ENCODE data around the gene FILIP1L. TPM values are rescaled to one million over a fixed set of nuclear protein-coding genes. Genes with fewer than 3 reads are reported as not detected.
"Not testable (repeated sequence)": the region's sequence is repeated elsewhere in the genome, so short reads cannot be mapped to it uniquely, and the experiment has no call there.

Gene FILIP1L
- total RNA-seq, 1 donor: 15.2 TPM

DNA sequence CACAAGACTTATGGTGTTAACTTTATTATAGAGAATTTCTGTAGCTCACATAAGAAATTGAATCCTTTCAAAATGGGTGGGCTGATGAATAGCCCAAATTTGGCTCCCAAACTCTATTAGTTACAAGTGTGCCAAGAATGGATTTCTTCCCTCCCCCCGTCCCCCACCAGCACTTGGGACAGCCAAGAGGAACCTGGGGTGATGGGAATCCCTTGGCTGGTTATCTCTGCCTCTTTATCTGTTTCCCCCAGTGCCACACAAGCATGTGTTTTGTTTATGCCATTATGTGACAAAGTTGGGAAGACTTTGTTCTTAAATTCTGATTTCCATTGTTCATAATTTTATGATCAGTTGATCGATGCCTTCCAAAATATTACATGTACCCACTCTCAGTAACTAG lies 268.3 kb downstream of the FILIP1L start:
- no peak for DNase-seq (ENCODE audit: low read depth)
- TF ChIP-seq CTCF (IDR thresholded peaks at IDR 0.05; ENCODE audit: insufficient read depth, low read length): no peak
- H3K4me3 ChIP-seq (ENCODE audit: low read depth, low read length): no peak overlapping the region

DNA sequence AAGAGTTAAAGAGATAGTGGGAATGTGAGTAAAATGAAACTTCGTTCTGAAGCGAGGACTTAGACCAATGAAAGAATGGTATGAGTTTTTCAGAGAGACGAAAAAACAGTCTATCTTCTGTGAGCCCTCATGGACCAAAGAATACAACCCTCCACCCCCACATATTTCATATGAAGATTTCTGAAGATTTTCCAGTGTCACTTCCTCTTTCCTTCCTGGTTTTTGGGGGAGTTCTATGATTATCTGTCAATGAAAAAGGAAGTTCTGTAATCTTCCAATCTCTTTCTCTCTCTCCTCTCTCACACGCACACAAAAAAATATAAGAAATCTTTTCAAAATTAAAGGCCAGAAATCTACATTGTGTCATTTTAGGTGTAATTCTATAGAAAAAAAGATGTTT lies 269.0 kb downstream of the FILIP1L start:
- no peak for DNase-seq (ENCODE audit: low read depth)
- no peak overlapping the region for H3K4me3 ChIP-seq (ENCODE audit: low read depth, low read length)
- TF ChIP-seq CTCF (IDR thresholded peaks at IDR 0.05; ENCODE audit: insufficient read depth, low read length): no peak

- H3K4me3 ChIP-seq (ENCODE audit: low read depth, low read length): no peak overlapping the region
- peak; percentile 44 for DNase-seq (ENCODE audit: low read depth)
- no peak for TF ChIP-seq CTCF (IDR thresholded peaks at IDR 0.05; ENCODE audit: insufficient read depth, low read length)
Measured at GRCh38 chr3:99843590-99844258, 270.6 kb downstream of the FILIP1L start.

- peak; percentile 81 for DNase-seq (ENCODE audit: low read depth)
- H3K4me3 ChIP-seq (ENCODE audit: low read depth, low read length): no peak overlapping the region
- peak; percentile 66 for TF ChIP-seq CTCF (IDR thresholded peaks at IDR 0.05; ENCODE audit: insufficient read depth, low read length)
Measured at GRCh38 chr3:99842826-99843589, 271.3 kb downstream of the FILIP1L start.

GRCh38 chr3:99841949-99842348 lies 272.4 kb downstream of the FILIP1L start:
- DNase-seq (ENCODE audit: low read depth); H3K4me3 ChIP-seq (ENCODE audit: low read depth, low read length): not testable (repeated sequence)

- TF ChIP-seq CTCF (IDR thresholded peaks at IDR 0.05; ENCODE audit: insufficient read depth, low read length): no peak
- no peak for DNase-seq (ENCODE audit: low read depth)
Measured at GRCh38 chr3:99839613-99840012, 274.7 kb downstream of the FILIP1L start.

GRCh38 chr3:99838755-99839154 lies 275.5 kb downstream of the FILIP1L start:
- no peak for TF ChIP-seq CTCF (IDR thresholded peaks at IDR 0.05; ENCODE audit: insufficient read depth, low read length)
- DNase-seq (ENCODE audit: low read depth): no peak
- no peak overlapping the region for H3K4me3 ChIP-seq (ENCODE audit: low read depth, low read length)

More at GRCh38 chr3:99839613-99840012, 274.7 kb downstream of the FILIP1L start:
- no peak overlapping the region for H3K4me3 ChIP-seq (ENCODE audit: low read depth, low read length)

All from fibroblast of the aortic adventitia (primary cell).